Umbilical cord (tissue), 2 donors: ENCODE data around the gene FAT3. TPM values are rescaled to one million over a fixed set of nuclear protein-coding genes. Genes with fewer than 3 reads are reported as not detected.

Experiments used
- DNase-seq: peaks from one replicate; pipeline ENCODE4 v3.0.0-alpha.2; 2015; ENCODE audit warnings: low spot score
- total RNA-seq: library from RNA; depleted of rRNA; stranded (reverse); fragments of >200 nt; gene quantifications from one replicate; pipeline ENCODE4 v1.2.3, GENCODE V29; 2014; ENCODE audit warnings: low replicate concordance; ENCODE audit not compliant: insufficient read depth

FAT3 gene
- 23.6 TPM for total RNA-seq

DNA sequence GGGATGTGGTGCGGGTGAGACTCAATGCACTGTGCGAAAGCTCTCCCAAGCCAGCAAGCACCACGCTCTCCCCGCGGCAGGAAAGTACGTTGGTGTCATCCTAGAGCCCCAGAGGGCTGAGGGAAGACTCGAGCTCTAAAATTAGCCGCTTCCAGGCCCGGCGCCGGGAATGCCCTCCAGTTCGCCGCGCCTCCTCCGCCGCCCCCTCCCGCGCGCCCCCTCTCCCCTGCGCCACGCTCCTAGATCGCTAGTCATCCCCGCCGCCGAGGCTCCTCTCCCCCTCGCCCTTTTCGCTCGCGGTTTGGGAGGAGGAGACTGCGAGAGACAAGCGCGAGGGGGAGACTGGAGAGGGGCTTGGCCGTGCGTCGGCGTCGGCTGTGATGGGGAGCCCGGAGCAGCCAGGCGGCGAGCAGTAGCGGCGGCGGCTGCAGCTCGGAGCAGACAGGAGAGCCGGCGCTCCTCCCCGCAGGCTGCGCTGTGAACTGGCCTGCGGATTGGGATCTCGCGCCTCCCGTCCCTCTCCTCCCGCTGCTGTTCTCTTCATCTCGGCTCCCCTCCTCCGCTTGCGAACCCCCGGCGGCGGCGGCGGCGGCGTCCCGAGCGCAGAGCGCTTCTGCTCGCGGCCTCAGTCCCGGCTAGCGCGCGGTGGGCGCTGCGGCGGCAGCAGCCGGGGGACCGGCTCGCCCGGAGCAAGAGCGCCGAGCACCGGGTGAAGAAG lies at the start of gene FAT3:
Gene FAT3, plus strand, starts transcription at position 412 of the 718 bp plus-strand sequence. CDS start 127,295 bp downstream, outside the sequence.
- DNase-seq = peak; percentile 90

DNA sequence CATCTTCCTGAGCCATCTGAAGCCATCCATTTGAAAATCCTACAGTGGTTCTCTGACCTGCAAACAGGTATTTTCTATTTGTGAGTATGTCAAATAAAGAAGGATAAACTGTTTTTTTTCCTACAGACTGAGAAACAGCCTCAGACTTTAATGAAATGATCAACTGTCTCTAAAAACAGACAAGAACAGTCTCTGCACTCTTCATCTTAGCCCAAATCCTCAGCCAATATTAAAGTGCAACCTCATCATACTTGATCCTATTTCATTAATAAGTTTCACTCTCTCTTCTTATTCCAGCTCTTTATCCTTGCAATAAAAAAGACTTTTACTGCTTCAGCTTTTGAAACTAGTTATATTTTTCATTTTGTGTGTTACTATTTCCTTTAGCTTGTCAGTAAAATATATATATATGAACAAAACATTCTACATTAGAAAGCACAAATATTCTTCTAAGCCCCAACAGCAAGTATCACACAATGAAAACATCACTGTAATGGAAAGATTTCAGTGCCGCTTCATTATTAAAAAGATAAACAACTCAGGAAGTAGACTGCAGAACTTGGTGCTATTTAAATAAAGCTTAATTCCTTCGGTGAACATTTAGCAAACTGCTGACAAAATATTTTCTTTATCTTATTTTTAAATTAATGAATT lies 45.5 kb upstream of the FAT3 start:
- DNase-seq = no peak

DNA sequence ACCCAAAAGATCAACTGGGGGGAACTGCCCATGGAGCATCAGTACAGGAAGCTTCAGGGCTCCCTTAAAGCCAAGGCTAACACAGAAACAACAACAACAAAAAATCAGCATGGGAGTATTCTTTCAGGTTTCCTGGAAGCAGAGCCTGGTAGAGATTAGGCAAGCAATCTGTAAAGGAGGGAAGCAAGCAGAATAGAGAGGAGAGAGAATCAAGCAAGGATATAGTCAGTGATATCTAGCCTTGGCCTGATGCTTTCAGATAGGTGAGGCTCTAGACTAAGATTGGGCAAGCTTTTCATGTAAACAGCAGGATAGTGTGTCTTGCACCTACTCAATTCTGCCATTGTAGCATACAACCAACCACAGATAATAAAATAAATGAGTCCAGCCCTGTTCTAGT lies 44.4 kb upstream of the FAT3 start:
- no peak for DNase-seq

DNA sequence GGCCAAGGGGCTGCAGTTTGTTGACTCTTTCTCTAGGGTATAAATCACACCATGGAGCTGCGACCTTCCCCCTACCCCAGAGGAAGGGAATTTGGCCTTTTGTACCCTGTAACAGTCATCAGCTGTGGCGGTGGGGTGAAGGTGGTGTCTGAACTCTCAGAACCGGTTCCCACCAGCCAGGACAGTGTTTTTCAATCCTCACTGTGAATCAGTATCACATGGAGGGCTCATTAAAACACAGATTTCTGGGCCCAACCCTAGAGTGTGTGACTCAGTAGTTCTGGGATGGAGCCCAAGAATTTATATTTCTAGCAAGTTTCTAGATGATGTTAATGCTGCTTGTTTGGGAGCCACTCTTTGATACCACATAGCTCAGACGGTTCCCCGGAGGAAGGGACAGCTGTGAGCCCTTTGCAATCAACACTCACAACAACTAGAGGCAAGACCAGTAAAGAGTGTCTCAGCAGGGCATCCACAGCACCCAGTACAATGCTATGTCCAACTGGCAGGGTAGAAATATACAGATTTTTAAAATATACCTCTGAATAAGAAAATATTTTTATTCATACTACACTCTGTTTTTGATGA lies 43.9 kb upstream of the FAT3 start:
- peak; percentile 12 for DNase-seq

DNA sequence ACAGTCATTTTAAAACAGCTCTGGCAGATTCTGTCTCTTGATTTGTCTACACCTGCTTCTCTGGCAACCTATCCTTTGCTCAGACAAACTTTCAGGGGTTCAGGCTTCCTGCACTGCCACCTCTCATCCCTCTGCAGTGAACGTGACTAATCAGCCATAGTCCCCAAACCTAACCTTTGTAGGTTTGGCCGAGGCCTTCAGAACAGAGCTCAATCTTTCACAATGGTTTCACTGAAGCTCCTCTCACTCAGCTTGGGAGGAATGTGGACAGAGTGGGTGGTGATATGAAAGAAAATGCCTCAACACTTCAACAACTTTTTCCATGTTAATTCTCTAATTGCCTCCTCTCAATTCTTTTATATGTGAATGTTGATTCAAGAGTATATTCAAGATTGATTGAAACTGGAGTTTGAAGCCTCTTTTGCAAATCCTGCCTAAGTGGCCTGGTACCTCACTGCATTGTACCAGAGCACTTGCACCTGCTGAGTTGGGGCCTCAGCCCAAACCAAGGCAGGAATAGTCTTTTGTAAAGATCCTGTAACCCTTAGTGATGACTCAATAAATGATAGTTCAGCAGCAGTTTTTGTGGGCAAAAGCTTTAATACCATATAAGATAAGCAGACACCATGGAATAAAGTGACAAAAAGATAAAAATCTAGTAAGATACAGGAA lies 33.9 kb upstream of the FAT3 start:
- DNase-seq = no peak

DNA sequence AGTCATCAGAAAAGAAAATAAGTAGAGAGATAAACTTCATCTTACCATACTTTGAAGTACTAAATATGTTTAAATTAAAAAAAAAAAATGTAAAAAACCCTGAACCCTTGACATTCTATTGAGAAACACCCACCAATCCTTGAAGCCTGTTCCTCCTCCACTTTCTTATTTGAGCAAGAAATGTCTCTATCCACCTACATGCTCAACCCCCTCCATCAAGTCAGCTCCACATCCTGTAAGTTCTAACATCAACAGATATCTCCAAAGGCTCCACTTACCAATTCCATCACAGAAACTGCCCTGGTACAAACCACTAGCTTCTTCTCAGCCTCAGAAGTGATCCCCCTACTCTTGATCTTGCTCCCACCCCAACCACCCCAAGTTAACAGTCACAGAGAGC lies 32.5 kb upstream of the FAT3 start:
- DNase-seq = no peak

DNA sequence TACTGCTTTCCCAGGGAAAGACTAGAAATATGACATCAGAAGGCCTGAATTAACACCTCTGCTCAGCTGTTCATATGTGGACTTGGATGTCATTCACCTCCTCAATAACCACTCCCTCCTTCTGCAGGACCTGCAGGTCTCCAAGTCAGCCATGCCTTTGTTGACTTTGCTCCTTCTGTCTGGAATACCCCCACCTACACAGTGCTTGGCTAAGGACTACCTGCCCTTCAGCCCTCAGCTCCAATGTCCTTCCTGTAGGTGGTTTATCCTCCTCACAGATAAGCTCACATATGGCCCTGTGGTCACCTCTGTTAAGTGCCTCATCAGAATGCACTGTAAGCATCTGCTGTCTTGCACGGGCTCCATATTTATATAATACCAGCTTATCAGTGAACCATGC lies 26.4 kb upstream of the FAT3 start:
- DNase-seq = no peak

DNA sequence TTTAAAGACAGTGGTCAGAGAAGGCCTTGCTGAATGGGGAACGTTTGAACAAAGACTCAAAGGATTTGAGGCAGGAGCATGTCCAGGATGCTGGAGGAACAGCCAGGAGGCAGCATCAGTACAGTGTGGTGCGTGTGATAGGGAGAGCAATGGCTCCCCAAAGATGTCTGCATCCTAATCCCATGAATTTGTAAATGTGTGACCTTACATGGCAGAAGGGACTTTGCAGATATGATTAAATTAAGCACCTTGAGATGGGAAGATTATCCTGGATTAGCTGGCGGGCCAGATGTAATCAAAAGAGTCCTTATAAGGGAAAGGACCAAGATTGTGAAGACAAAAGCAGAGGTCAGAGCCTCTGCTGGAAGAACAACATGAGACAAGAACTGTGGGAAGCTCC lies 24.6 kb upstream of the FAT3 start:
- DNase-seq = no peak

DNA sequence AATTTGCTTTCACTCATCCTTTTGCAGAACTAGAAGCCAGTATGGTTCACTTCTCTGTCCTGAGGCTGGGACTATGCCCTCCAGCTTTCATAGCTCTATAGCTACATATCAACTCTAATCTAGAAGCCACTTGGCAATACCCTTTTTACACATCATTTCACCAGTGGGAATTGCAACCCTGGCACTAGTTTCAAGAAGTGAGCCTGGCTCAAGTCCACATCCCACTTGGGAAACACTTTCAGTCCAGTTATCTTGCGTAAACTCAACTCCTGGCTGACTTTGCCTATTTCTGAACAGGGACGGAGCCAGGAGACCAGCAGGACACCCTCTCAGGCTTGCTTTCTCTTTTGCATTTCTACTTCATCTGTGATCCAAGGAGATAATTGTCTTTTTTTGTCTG lies 19.9 kb upstream of the FAT3 start:
- DNase-seq = no peak

DNA sequence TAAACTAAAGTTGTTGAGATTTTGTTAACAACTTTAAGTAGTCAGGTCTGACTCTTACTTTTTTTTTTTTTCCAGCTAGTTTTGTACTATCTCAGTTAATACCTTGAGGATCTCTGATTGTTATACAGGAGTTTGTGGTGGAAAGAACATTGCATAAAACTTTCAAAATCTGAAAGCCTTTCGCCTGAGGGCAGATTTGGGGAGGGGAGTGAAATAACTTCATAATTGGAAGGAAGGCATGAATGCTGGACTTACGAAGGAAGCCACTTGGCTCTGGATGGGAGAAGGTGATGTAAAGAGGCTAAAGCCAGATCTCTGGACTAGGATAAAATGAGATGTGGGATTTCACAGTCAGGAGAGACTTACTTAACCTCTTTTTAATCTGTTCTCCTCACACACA lies 18.2 kb upstream of the FAT3 start:
- no peak for DNase-seq

DNA sequence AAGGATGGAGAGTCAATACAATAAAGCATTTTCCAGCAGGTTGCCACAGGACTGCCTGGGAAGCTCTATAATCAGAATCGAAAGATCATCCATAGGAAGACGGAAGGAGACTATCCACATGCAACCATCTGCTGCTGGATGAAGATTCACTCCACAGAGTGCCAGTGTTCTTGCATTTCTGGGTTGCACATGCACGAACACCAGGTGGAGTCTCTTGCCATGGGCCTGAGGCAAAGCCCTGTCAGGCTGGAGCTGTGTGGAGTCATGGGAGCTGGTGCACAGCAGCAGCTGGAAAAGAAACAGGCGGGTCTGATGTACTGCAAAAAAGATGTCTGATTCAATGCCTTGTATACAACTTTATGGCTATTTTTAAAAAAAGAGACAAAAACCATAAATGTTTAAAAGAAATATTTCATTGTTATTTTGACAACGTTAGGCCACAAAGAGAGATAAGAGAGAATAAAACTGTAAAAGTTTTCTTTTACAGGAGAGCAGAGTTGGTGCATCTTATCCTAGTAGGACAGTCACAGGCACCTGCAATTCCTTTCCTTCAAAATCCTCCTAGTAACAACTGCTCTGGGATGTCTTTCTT lies 12.9 kb upstream of the FAT3 start:
- DNase-seq = peak; percentile 63

DNA sequence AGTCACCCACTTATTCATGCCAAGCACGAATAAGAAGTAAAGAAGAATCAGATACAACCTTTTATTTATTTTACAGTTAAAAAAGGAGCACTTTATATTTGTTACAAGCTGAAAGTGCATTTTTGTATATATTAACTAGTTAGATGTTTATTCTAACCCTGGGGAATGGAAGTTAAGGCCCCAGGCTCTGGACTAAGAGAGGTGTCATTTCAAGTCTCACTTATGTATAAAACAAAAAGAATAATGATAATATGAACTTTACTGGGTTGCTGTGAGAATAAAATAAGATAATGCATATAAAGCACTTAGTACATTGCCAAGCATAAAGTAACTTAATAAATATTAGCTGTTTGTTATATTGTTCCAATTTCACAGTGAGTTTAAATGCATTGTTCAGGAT lies 12.1 kb upstream of the FAT3 start:
- no peak for DNase-seq

DNA sequence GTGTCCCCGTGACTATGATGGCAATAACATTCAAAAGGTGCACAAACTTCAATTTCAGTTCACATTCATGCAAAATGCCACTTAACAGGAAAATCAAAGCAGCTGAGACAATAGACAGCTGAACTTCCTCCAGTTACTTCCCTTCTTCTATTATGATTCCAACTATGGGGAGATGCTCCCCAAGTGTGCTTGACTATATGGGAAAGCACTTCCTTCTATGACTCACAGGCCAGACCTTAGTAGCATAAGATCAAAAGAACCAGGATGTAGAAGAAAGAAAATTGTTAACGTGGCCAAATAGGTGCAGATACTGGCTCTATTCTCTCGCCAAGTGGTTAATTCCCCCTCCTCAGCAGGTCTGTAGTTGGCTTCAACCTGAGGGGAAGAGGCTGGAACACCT lies 7.8 kb upstream of the FAT3 start:
- DNase-seq = no peak

DNA sequence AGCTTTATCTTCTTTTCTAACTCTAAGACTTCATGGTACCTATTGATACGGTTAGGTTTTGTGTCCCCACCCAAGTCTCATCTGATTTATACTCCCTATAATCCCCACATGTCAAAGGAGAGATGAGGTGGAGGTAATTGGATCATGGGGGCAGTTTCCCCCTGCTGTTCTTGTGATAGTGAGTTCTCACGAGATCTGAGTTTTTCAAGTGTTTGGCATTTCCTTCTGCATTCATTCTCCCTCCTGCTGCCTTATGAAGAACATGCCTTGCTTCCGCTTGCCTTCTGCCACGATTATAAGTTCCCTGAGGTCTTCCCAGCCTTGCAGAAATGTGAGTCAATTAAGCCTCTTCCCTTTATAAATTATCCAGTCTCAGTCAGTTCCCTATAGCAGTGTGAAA lies 5.1 kb upstream of the FAT3 start:
- no peak for DNase-seq

DNA sequence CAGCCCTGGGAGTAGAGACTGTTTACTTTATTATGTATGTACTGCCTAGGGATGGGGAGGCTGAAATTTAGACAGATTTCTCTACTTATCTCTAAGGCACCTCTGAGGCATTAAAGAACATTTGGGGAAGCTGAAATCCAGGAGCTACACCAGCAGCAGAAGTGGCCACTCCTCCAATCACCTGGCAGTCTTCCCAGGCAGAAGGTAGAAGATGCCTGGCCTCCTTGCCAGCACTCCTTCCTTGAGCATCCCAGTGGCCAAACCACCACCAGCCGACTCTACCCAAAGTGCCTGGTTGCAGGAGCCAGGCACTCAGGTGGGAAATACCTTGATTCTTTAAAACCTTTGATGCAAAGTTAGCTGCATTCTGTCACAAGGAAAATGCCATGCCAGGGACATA lies 1.9 kb upstream of the FAT3 start:
- no peak for DNase-seq

DNA sequence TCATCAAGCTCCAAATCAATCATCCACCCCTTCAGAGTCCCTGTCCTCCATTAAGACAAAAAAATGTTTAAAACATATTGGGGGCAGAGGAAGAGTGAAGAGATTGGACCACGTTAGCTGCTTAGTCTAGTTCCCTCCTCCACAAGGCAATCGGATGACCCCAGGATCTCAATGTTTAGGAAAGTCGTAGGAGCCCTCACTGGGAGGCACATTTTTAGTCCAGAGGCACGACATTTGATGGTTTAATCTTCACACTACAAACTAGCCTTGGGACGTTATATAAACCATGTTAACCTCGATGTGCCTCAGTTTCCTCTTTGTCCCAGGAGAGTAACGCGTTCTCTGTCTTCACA lies 588 bp upstream of the FAT3 start:
- no peak for DNase-seq

DNA sequence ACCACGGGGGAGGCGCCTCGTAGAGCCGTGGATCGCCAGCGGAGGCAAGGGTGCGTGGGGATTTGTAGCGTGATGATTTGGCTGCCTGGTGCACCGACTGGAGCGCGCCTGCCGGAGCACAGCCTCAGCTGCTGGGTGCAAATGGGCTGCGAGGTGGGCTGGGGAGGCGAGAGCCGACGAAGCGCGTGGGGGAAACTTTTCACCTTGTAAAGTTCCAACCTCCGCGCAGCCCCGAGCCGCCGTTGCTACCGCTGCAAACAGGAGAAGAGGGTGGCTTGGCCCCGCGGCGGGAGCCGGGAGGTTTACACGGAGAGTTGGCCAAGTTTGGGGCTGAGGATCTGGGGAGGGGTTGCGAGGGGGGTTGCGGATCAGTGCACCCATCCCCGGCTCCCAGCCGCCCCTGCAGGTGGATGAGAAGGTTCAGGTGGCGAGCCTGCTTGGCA lies 528 bp downstream of the FAT3 start:
- DNase-seq = no peak

DNA sequence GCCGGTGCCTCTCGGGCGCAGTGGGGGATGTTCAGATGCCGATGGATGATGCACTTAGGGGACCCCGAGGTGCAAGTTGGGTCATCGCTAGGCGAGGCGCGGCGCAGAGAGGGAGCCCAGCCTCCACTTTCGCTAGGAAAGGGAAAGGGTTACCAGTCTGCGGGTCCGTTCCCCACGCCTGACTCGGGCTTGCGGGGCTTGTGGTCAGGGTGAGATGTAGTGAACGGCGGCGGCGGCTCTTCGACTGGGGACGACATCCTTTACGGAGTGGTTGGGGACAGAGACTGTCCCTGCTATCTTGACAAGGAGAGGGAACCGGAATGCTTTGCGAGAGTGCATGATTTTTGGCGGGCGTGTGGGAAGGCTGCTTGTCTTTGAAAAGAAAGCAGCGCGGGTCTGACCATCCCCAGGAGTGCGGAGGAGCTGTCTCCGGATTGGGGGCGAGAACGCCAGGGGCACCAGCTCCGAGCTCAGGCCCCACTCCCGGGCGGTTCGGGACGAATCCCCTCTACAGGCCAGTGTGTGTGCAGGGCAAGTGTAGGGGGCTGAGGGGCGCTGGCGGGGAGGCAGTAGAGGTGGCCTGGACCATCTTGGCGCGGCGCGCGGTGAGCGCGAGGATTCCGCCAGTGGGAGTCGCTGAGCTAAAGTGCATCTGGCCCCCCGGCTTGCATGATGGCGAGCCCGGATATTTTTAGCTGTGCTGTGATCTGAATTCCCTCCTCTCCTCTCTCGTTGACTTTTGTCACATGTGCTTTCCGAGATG lies 1.1 kb downstream of the FAT3 start:
- peak; percentile 62 for DNase-seq

DNA sequence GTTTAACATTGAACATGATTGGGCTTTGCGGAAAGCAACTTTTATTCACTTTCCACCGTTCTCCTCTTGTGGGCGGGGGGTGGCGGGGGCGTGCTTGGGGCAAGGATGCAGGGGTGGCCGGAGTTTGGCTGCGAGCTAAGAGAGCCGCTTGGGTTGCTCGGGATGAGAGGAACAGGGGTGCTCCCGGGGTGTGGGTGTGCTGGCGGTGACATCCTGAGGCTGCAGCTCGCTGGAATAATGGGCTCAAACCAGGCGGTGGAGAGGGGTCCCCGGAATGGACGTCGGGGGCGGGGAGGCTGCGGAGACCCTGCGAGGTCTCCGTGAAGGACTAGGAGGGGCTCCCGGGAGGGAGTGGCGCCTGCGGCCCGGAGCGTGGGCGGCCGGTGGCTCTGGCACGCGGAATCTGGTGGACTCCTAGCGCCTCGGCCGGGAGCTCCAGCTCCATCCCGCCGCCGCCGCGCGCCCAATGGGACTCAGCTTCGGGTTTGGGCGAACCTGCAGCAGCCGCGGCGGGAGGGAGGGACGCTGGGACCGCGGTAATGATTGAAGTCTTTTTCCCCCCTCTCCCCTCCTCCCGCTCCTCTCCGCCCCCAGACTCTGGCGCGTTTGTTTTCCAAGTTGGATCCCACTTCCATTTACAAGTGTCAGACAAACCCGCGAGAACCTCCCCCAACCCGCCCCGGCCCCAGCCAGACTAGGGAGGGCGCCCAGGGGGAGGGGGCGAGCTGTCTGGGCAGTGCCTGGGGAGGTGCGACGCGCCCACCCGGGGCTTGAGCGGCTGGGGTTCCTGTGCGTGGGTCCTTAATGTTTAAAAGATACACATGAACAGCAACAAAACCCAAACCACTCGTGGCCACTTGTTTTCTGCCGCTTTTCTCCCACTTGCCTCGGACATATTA lies 2.0 kb downstream of the FAT3 start:
- peak; percentile 45 for DNase-seq

DNA sequence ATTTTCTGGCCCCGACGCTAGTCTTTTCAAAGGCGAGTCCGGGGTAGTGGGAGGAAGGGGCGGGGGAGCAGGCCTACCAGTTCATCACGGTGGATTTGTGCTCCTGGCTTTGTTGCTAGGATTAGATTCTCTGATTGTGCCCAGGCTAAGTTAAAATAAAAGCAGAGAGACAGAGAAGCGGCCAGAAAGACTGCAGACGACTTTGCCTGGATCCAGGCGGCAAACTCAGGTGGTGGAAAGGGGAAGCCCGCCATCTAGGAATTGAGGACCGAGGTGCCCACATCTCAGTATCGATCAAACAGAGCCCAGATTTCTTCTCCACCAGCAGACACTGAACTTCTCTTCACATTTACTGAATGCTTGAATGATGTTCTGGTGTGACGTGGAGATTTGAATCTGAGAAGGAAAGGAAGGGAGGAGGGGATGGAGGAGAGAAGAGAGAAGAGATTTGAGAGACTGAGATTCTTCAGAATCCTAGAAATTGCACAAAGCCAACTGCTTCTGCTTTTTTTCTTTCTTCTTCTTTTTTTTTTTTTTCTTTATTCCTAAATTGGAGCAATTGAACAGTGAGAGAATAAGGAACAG lies 2.7 kb downstream of the FAT3 start:
- DNase-seq = peak; percentile 52
